Aorta (tissue), 5 donors: ENCODE measurements around the gene STIP1. TPM values are rescaled to one million over a fixed set of nuclear protein-coding genes. Genes with fewer than 3 reads are reported as not detected.
"Not testable (repeated sequence)": the region's sequence is repeated elsewhere in the genome, so short reads cannot be mapped to it uniquely, and the experiment has no call there.

Source experiments
- ATAC-seq: fragments of 200-7000 bp; cut with Tn5 transposase; one replicate; pipeline ENCODE4 v1.9.1; 2022; ENCODE audit warnings: moderate library complexity; ENCODE audit not compliant: low FRiP score
- DNase-seq, 2 donors: peaks; one replicate each; pipeline ENCODE4 v3.0.0-alpha.2; 2020
- H3K27ac ChIP-seq, 2 donors: one replicate each; pipeline ENCODE4 v1.5.1; 2013; ENCODE audit warnings: low read length in 2 of 2, mild to moderate bottlenecking in 2 of 2, moderate library complexity in 2 of 2, control low read depth in 1 of 2, inconsistent platforms in 1 of 2, low read depth in 1 of 2
- H3K27me3 ChIP-seq, 2 donors: one replicate each; pipeline ENCODE4 v1.6.1; 2013; ENCODE audit warnings: control low read depth in 1 of 2, low read length in 1 of 2, mild to moderate bottlenecking in 1 of 2, moderate library complexity in 1 of 2; ENCODE audit not compliant: insufficient read depth in 2 of 2, control insufficient read depth in 1 of 2
- H3K36me3 ChIP-seq, 2 donors: one replicate each; pipeline ENCODE4 v1.6.1; 2013; ENCODE audit warnings: control low read depth in 1 of 2, low read length in 1 of 2, mild to moderate bottlenecking in 1 of 2; ENCODE audit not compliant: insufficient read depth in 2 of 2, control insufficient read depth in 1 of 2
- H3K4me1 ChIP-seq, 2 donors: one replicate each; pipeline ENCODE4 v1.6.1; 2013; ENCODE audit warnings: low read length in 2 of 2, control low read depth in 1 of 2, mild to moderate bottlenecking in 1 of 2, moderate library complexity in 1 of 2; ENCODE audit not compliant: insufficient read depth in 2 of 2, control insufficient read depth in 1 of 2
- H3K4me3 ChIP-seq, 2 donors: one replicate each; pipeline ENCODE4 v1.5.1; 2013; ENCODE audit warnings: low read length in 2 of 2, control low read depth in 1 of 2, mild to moderate bottlenecking in 1 of 2
- H3K9me3 ChIP-seq: one replicate; pipeline ENCODE4 v1.6.1; 2013; ENCODE audit warnings: mild to moderate bottlenecking, low read length; ENCODE audit not compliant: control insufficient read depth
- WGBS, 2 donors: extraction: QIAGEN DNeasy Blood & Tissue Kit; methylation state at CpG; one replicate each; pipeline ENCODE4 v1.1.7; 2013; 5-methylcytosine and 5-hydroxymethylcytosine counted together
- intact Hi-C, 2 donors: fragments of 100-400 bp; cut with DNase I; formaldehyde crosslinking; loops; one replicate each; pipeline versions ENCODE4 v1.14.2 to v1.15.0; 2022
- polyA plus RNA-seq, 2 donors: library from polyadenylated mRNA; stranded (reverse); fragments of 200-250 nt; gene quantifications; one replicate each; pipeline ENCODE4 v1.2.3, GENCODE V29; 2013
- total RNA-seq, 2 donors: library from RNA; stranded (reverse); fragmentation: NEBNext Ultra II Directional; extraction: Animal tissue kit (Norgen Biotek cat#: 25700); gene quantifications; one replicate each; pipeline ENCODE4 v1.2.1, GENCODE V29; 2021
- donor health status: healthy with polysubstance abuse.
- donor health status: Bipolar disorder and iron deficiency.
- donor health status: DM: no; HTN: no; CAD: no.
- donor health status: DM: no; HTN: no; CAD: no.
- donor health status: DM: yes; HTN: yes; CAD: no.

Gene STIP1
- total and polyA plus RNA-seq, 4 donors, result 31.0 to 111 (median 54.2) TPM

DNA sequence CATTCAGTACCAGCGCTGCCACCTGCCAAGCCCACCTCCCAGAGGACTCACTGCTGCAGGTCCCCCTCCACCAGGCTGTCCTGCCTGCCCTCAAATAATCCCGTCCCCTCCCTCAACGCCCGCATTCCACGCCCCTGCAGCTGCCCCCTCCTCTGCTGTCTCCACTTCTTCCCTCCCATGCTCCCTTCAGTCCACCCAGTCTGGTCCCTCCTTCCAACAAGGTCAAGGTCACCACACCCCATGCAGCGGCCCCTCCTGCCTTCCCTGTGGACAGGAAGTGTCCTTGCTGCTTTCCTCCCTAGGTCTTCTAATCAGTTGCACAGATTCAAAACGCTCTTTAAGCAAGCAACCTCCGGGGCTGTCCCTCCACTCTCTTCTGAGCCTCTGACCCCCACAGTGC, 32.2 kb upstream of the STIP1 start:
- 56 to 60% methylated on average over 8 of the region's 8 CpGs for WGBS, 2 donors
- no peaks in the 10 kb centered on the region for H3K36me3 ChIP-seq

DNA sequence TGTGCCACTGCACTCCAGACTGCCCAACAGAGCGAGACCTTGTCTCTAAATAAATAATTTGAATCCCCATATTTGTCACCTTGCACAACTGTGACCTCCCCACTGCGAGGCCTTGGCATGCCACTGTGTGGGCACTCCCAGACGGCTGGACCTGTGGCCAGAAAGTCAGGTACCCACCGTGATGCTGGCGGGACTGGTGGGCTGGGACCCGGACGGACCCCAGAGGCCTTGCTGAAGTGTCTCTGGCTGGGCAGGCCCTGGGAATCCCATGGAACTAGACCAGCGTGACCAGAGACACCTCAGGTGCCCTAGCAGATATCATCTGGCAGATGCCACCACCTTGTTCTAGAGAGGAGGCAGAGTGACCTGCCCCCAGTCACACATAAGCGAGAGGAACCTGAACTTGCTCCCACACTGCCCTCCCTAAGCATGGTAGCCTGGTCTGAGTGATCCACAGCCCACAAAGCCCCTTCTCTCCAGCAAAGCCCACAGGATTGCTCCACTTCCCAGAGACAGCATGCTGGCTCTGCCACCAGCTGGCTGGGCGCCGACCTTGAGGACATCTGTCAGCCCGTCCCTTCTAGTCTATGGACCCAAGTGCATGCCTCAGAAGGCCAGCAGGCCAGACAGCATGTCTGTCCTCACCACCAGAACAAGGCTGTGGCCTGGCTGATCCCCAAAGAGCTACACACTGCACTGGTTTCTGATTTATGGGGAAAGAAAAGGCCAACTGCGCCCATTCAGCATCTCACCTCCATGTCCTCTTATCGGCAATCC, 29.5 kb upstream of the STIP1 start:
- no peaks in the 10 kb centered on the region for H3K36me3 ChIP-seq
- ATAC-seq (no peak), DNase-seq (no peak)
- H3K4me3 ChIP-seq, result no peak overlapping the region
- intact Hi-C loops, result loop anchor here in 1 of 2 donors (10.0 kb wide), 1 partner anchor 392 kb away; the partner anchor contains the start of gene ZFTA
- 90 to 91% methylated on average over 14 of the region's 14 CpGs for WGBS, 2 donors
- no peaks in the 10 kb centered on the region for H3K9me3 ChIP-seq
- H3K27me3 ChIP-seq, result no peaks in the 10 kb centered on the region
- no peak overlapping the region for H3K27ac ChIP-seq
- H3K4me1 ChIP-seq, result no peaks in the 10 kb centered on the region

More for the DNA sequence above, 32.2 kb upstream of the STIP1 start:
- intact Hi-C loops, result loop anchor here (5.0 to 10.0 kb wide), 2 partner anchors 317 to 389 kb away; partner anchors contain the start of genes MARK2 (in 2 of the 2) and ZFTA (in 1 of the 2)
- no peak for ATAC-seq
- no peaks in the 10 kb centered on the region for H3K4me1 ChIP-seq
- H3K9me3 ChIP-seq, result no peaks in the 10 kb centered on the region
- H3K4me3 ChIP-seq, result no peak overlapping the region
- H3K27me3 ChIP-seq, result no peaks in the 10 kb centered on the region
- no peak for DNase-seq
- no peak overlapping the region for H3K27ac ChIP-seq

DNA sequence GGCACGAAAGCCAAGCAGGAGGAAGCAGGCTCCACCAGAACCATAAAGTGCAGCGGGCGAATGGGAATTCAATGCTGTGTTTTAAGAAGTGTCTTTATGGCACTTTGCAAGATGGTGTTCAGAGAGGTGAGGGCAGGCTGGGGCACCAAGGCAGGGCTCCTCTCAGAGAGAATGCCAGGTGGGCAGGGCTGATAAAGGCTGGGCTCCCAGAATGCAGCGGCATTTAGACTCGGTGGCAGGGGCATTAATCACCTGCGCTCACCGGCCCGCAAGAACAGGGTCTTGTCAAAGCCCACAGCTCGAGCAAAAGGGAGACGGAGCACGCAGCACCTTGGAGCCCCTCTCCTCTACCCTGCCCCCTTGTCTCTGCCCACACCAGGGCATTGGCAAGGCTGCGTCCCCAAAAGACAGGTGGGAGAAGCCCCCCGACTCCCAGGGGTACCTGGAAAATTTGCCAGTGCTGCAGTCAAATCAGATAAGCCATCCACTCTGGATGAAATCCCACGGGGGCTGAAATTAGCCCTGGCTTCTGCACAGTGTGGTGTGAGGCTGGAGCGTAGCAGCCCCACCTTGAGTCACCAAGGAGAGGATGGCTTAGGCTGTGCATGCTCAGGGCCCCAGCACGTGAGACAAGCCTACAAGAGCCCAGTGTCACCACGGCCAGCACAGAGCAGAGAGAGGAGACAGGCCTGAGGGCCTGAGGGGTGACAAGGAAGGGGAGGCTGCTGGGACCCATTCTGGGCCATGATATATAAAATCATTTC, 28.2 kb upstream of the STIP1 start:
- no peaks in the 10 kb centered on the region for H3K4me1 ChIP-seq
- intact Hi-C loops, result loop anchor here in 1 of 2 donors (10.0 kb wide), 1 partner anchor 393 kb away; the partner anchor contains the start of gene ZFTA
- no peak overlapping the region for H3K27ac ChIP-seq
- no peaks in the 10 kb centered on the region for H3K36me3 ChIP-seq
- H3K27me3 ChIP-seq, result no peaks in the 10 kb centered on the region
- no peaks in the 10 kb centered on the region for H3K9me3 ChIP-seq
- no peak for ATAC-seq
- WGBS, 2 donors, result 86 to 88% methylated on average over 17 of the region's 17 CpGs
- no peak overlapping the region for H3K4me3 ChIP-seq
- DNase-seq, result no peak

DNA sequence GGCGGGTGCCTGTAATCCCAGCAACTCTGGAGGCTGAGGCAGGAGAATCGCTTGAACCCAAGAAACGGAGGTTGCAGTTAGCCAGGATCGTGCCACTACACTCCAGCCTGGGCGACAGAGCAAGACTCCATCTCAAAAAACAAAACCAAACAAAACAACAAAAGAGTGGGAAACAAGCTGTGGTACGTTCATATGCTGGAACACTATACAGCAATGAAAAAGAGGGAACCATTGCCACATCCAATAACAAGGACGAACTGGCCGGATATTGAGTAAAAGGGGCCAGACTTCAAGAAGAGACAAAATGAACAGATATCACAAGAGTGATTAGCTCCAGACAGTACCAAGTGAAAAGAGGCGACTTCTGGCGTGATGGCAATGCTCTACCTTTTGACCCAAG, 24.9 kb upstream of the STIP1 start:
- intact Hi-C loops, result no loop called here
- ATAC-seq (no peak), DNase-seq (no peak)
- Histone ChIP-seq H3K4me1 (no peaks in the 10 kb centered on the region), H3K9me3 (no peaks in the 10 kb centered on the region), H3K36me3 (no peaks in the 10 kb centered on the region), H3K27me3 (no peaks in the 10 kb centered on the region), H3K27ac (no peak overlapping the region), H3K4me3 (no peak overlapping the region)
- WGBS, 2 donors, result 96 to 98% methylated on average over 10 of the region's 10 CpGs

DNA sequence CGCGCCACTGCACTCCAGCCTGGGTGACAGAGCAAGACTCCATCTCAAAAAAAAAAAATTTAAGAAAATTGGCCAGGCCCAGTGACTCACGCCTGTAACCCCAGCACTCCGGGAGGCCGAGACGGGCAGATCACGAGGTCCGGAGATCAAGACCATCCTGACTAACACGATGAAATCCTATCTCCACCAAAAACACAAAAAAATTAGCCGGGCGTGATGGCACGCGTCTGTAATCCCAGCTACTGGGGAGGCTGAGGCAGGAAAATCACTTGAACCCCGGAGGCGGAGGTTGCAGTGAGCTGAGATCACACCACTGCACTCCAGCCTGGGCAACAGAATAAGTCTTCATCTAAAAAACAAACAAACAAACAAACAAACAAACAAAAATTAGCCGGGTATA, 23.2 kb upstream of the STIP1 start:
- H3K9me3 ChIP-seq, H3K27ac ChIP-seq, DNase-seq, intact Hi-C loops, H3K4me1 ChIP-seq, H3K36me3 ChIP-seq, H3K4me3 ChIP-seq, ATAC-seq, H3K27me3 ChIP-seq: not testable (repeated sequence)
- 91 to 92% methylated on average over 16 of the region's 16 CpGs for WGBS, 2 donors

DNA sequence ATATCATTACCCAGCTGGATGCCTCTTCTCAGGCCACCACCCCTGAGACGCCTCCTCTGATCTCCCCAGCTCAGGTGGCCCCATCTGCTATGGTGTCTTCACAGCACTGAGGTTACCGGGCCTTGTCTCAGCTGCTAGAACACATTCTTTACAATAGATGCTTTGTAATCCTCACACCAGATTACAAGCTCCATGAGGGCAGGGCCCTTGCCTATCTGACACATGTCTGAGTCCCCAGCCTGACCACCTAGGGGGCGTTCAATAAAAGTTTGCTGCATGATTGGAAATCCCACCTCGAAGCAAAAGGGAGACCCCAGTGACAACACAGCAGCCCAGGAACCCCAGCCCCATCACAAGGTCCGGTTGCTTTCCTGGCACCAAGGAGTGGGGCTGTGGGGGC, 22.0 kb upstream of the STIP1 start:
- no peaks in the 10 kb centered on the region for H3K36me3 ChIP-seq
- H3K27ac ChIP-seq, result no peak overlapping the region
- ATAC-seq, result no peak
- no peak overlapping the region for H3K4me3 ChIP-seq
- no peaks in the 10 kb centered on the region for H3K4me1 ChIP-seq
- H3K27me3 ChIP-seq, result no peaks in the 10 kb centered on the region
- no peak for DNase-seq
- no peaks in the 10 kb centered on the region for H3K9me3 ChIP-seq
- 93 to 94% methylated on average over 5 of the region's 5 CpGs for WGBS, 2 donors
- intact Hi-C loops, result no loop called here

DNA sequence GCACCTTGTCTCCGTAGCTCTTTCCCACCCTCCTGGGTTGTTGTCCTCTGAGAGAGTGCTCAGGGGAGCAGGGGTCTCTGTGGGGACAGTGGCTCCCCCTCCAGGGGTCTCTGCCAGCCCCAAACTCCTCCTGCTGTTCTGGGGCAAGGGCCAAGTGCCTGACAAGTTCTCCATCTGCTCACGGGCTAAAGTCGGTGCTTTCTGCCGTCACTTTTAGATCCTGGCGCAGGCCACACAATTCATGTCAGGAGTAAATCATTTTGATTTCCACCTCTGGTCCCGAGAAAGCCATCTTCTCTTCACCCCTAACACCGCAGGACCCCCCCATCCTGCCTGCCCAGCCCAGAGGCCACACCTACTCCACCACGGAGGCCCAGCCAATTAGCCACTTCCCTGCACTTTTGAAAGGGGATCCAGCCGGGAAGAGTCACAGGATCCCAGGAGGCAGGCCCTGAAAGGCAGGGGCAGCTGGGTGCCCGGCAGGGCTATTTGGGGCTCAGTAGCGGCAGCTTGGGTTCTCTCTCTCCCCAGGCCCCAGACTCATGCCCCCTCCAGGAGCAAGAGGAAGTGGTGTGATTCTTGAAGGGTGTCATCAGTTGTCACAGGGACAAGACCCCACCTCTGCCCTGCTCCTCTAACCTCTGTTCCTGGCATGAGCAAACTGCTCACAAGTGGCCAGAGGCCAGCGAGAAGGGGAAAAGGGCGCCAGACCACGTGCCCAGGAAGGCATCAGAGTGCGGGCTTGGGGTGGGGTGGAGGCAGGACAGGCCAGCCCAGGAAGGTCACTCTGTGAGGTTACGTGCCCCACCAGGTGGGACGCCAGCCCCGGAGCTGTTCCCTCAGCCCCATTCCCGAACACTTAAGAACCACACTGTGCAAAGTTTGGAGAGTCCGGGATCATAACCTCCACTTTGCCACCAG, 21.3 kb upstream of the STIP1 start:
- Histone ChIP-seq H3K4me3 (no peak overlapping the region), H3K4me1 (no peaks in the 10 kb centered on the region), H3K27me3 (no peaks in the 10 kb centered on the region), H3K27ac (no peak overlapping the region), H3K9me3 (no peaks in the 10 kb centered on the region), H3K36me3 (no peaks in the 10 kb centered on the region)
- intact Hi-C loops, result no loop called here
- 42% methylated on average over 20 of the region's 20 CpGs for WGBS, 2 donors
- ATAC-seq (peak; percentile 34), DNase-seq (no peak)

DNA sequence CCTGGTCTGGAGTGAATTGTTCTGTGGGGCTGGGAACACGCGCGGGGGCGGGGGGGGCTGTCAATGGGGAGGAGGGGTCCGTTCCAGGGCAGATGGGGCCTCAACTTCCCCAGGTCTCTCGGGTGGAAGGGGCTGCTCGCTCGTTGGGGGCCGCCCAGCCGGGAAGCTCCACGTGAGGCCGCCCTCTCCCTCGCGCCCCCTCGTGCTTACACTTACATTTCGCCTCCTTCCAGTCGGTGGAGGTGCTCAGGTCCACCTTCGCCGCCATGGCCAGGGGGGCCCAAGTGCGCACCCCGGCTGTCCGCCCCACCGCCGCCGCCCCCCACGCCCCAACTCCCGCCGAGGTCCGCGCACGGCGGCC, 20.5 kb upstream of the STIP1 start:
- Histone ChIP-seq H3K36me3 (no peaks in the 10 kb centered on the region), H3K9me3 (no peaks in the 10 kb centered on the region), H3K4me1 (no peaks in the 10 kb centered on the region), H3K27ac (no peak overlapping the region), H3K4me3 (peak overlapping the region; percentile 56 to 71), H3K27me3 (no peaks in the 10 kb centered on the region)
- DNase-seq (no peak), ATAC-seq (no peak)
- WGBS, 2 donors, result 0 to 2% methylated on average over 32 of the region's 32 CpGs
- intact Hi-C loops, result no loop called here
